Stomach (tissue), 9 donors: ENCODE measurements around the gene FSTL4. TPM values are rescaled to one million over a fixed set of nuclear protein-coding genes. Genes with fewer than 3 reads are reported as not detected.

Experiments
- DNase-seq, 2 donors: peaks; one replicate each; pipeline versions ENCODE4 v3.0.0 to v3.0.0-alpha.2; 2013 to 2019
- H3K27ac ChIP-seq, 5 donors: fragments of 200-600 bp in 4 of 5; sonication (generic) in 4 of 5; one replicate each; pipeline ENCODE4 v1.5.1; 2013 to 2019; ENCODE audit warnings: mild to moderate bottlenecking in 1 of 5, moderate library complexity in 1 of 5
- H3K27me3 ChIP-seq, 3 donors: fragments of 200-600 bp; sonication (generic); one replicate each; pipeline ENCODE4 v1.5.1; 2017 to 2019; ENCODE audit warnings: mixed run types in 1 of 3
- H3K36me3 ChIP-seq, 4 donors: fragments of 200-600 bp; sonication (generic); 1 replicate in 3 of 4; 2 replicates in 1 of 4; pipeline ENCODE4 v1.5.1; 2016 to 2019
- H3K4me1 ChIP-seq, 4 donors: fragments of 200-600 bp; sonication (generic); one replicate each; pipeline ENCODE4 v1.5.1; 2016 to 2019
- H3K4me3 ChIP-seq, 4 donors: fragments of 200-600 bp; sonication (generic) in 3 of 4; one replicate each; pipeline ENCODE4 v1.5.1; 2016 to 2019; ENCODE audit warnings: mild to moderate bottlenecking in 1 of 4
- H3K9me3 ChIP-seq, 4 donors: fragments of 200-600 bp; sonication (generic); one replicate each; pipeline ENCODE4 v1.5.1; 2016 to 2019
- EP300 ChIP-seq: sonication (generic); formaldehyde crosslinking; IDR thresholded peaks from one replicate; pipeline ENCODE4 v1.6.1; 2017; ENCODE audit warnings: antibody characterized with exemption
- POLR2A ChIP-seq, 4 donors: fragments of 450-650 bp; IDR thresholded peaks; one replicate each; pipeline ENCODE4 v1.6.1; 2016; ENCODE audit warnings: antibody characterized with exemption in 4 of 4, control low read depth in 2 of 4, mild to moderate bottlenecking in 1 of 4, moderate library complexity in 1 of 4
- POLR2AphosphoS5 ChIP-seq, 3 donors: sonication (generic); formaldehyde crosslinking; IDR thresholded peaks; one replicate each; pipeline ENCODE4 v1.6.1; 2016; ENCODE audit warnings: antibody characterized with exemption in 3 of 3
- WGBS, 5 donors: extraction: QIAGEN DNeasy Blood & Tissue Kit in 3 of 5; methylation state at CpG; one replicate each; pipeline versions ENCODE4 v1.1.5 to v1.1.7; 2013 to 2018; 5-methylcytosine and 5-hydroxymethylcytosine counted together
- intact Hi-C: fragments of 100-400 bp; cut with DNase I; formaldehyde crosslinking; loops from one replicate; pipeline ENCODE4 v1.15.1; 2023; ENCODE audit warnings: low total_unique reads
- polyA plus RNA-seq, 3 donors: library from polyadenylated mRNA; stranded (reverse); fragments of 200-250 nt; gene quantifications; one replicate each; pipeline ENCODE4 v1.2.3, GENCODE V29; 2013
- total RNA-seq, 5 donors: library from RNA; depleted of rRNA; stranded (reverse); fragments of >200 nt; gene quantifications; one replicate each; pipeline versions ENCODE4 v1.1.0 to v1.2.3, GENCODE V29; 2014 to 2016
- TF ChIP-seq, protein P1 (sequence below), 7 experiments: fragments of 450-650 bp in 4 of 7; fragments of 200-600 bp in 3 of 7; sonication (generic) in 3 of 7; IDR thresholded peaks; one replicate each; pipeline ENCODE4 v1.5.1; 2016 to 2019; ENCODE audit warnings: antibody characterized with exemption in 7 of 7, control low read depth in 2 of 7, mild to moderate bottlenecking in 1 of 7
- donor health status: healthy with polysubstance abuse.
- donor health status: Bipolar disorder and iron deficiency.
- donor health status: healthy.

Gene FSTL4
- total and polyA plus RNA-seq, 8 donors: 0.37 to 0.55 TPM; not detected in 6

DNA sequence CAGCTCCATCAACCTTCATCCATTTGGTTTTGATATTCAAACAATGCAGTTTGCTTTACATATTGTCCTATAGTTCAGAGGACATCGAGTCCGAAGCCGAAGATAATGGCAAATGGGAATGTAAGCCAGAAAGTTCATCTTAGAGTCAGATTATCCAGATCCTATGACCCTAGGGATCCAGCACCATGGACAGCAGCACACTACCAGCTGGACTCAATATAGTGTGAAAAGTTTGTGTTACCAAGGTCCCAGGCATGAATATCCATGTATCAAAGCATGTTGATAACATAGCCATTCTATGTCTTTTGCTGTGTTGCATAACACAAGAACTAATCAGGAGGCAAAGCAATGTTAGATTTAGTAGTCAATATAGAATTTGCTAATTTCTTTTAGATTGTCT, 46.3 kb downstream of the FSTL4 start:
- H3K27ac ChIP-seq: no peak overlapping the region
- WGBS, 5 donors: 51 to 73% (median 59%) methylated on average over 3 of the region's 3 CpGs
- no peaks in the 10 kb centered on the region for H3K4me1 ChIP-seq
- no peak overlapping the region for H3K4me3 ChIP-seq
- H3K36me3 ChIP-seq: no peaks in the 10 kb centered on the region
- DNase-seq: peak in 1 of 2 donors; percentile 76
- H3K27me3 ChIP-seq: peaks cover 0 to 10% (median 0%) of the 10 kb centered on the region in 3 donors
- intact Hi-C loops: no loop called here
- peaks cover 0 to 4% (median under 1%) of the 10 kb centered on the region in 4 donors for H3K9me3 ChIP-seq
- TF ChIP-seq, protein P1, sequence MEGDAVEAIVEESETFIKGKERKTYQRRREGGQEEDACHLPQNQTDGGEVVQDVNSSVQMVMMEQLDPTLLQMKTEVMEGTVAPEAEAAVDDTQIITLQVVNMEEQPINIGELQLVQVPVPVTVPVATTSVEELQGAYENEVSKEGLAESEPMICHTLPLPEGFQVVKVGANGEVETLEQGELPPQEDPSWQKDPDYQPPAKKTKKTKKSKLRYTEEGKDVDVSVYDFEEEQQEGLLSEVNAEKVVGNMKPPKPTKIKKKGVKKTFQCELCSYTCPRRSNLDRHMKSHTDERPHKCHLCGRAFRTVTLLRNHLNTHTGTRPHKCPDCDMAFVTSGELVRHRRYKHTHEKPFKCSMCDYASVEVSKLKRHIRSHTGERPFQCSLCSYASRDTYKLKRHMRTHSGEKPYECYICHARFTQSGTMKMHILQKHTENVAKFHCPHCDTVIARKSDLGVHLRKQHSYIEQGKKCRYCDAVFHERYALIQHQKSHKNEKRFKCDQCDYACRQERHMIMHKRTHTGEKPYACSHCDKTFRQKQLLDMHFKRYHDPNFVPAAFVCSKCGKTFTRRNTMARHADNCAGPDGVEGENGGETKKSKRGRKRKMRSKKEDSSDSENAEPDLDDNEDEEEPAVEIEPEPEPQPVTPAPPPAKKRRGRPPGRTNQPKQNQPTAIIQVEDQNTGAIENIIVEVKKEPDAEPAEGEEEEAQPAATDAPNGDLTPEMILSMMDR (IDR thresholded peaks at IDR 0.05): no peak
- TF ChIP-seq POLR2AphosphoS5 (IDR thresholded peaks at IDR 0.05) (no peak), EP300 (no peak), POLR2A (IDR thresholded peaks at IDR 0.05) (no peak)

DNA sequence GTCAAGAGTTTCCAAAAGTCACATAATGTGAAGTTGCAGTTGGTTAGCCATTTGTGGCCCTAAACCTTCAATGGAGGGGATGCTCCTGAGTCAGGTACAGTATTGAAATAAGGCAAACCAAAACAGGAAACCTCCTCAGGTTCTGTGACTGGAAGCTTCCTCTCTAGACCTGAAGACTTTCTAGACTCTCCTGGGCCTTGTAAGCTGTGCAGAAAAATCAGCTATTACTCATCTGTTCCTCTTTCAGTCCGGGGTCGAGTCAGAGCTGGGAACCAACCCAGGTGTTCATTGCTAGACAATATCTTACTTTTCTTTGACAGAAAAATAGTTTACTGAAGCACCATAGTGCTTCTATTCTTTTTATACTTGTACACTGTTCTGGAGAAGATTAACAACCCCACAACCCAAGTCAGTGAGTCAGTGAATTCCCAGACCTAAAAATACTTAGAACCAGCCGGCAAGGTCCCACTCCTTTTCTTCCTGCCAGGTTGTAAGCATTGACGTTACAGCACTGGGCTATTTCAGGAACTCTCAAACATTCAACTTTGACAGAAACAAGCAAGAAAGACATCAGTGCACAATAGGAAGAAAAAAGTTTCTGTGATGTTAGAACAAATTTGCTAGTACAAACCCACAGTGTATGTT, 47.3 kb downstream of the FSTL4 start:
- no peak for DNase-seq
- H3K4me3 ChIP-seq: no peak overlapping the region
- H3K27ac ChIP-seq: no peak overlapping the region
- H3K9me3 ChIP-seq: peaks cover 0 to 4% (median 0%) of the 10 kb centered on the region in 4 donors
- H3K27me3 ChIP-seq: peaks cover 0 to 10% (median 0%) of the 10 kb centered on the region in 3 donors
- H3K36me3 ChIP-seq: no peaks in the 10 kb centered on the region
- intact Hi-C loops: no loop called here
- no peaks in the 10 kb centered on the region for H3K4me1 ChIP-seq
- TF ChIP-seq POLR2A (IDR thresholded peaks at IDR 0.05): no peak
- TF ChIP-seq EP300: no peak
- TF ChIP-seq, protein P1 (IDR thresholded peaks at IDR 0.05): no peak
- no peak for TF ChIP-seq POLR2AphosphoS5 (IDR thresholded peaks at IDR 0.05)
- WGBS, 5 donors: 62 to 76% (median 70%) methylated on average over 4 of the region's 4 CpGs

- WGBS, 5 donors: 71 to 79% (median 77%) methylated on average over 10 of the region's 10 CpGs
- Histone ChIP-seq H3K9me3 (no peaks in the 10 kb centered on the region), H3K4me1 (no peaks in the 10 kb centered on the region), H3K27me3 (peaks cover 0 to 15% (median 4%) of the 10 kb centered on the region in 3 donors), H3K4me3 (no peak overlapping the region), H3K27ac (no peak overlapping the region), H3K36me3 (no peaks in the 10 kb centered on the region)
- no peak for DNase-seq
- intact Hi-C loops: no loop called here
- TF ChIP-seq POLR2A (IDR thresholded peaks at IDR 0.05) (no peak), EP300 (no peak), POLR2AphosphoS5 (IDR thresholded peaks at IDR 0.05) (no peak)
- TF ChIP-seq, protein P1 (IDR thresholded peaks at IDR 0.05): no peak
Measured at GRCh38 chr5:133562554-133562953, 49.8 kb downstream of the FSTL4 start.

DNA sequence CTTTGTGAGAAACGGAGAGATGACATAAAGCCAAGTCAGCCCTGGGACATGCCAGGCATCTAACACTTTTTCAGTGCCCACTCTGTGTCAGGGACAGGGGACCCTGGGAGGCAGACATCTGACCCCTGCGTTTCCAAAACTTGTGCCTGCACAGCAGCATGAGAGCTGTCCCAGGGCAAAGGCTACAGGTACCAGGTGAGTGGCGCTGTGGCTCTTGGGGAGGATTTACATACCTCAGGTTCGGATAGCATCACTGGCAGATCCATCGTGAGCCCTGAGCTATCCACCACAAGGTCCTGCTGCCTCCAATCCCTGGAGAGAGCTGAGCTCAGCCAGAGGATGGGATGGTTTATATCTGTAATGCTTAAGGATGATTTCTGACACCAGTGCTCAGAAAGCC, 52.4 kb downstream of the FSTL4 start:
- DNase-seq: no peak
- no peak overlapping the region for H3K27ac ChIP-seq
- no peaks in the 10 kb centered on the region for H3K4me1 ChIP-seq
- no peaks in the 10 kb centered on the region for H3K9me3 ChIP-seq
- TF ChIP-seq EP300 (no peak), POLR2A (IDR thresholded peaks at IDR 0.05) (no peak), POLR2AphosphoS5 (IDR thresholded peaks at IDR 0.05) (no peak)
- TF ChIP-seq, protein P1 (IDR thresholded peaks at IDR 0.05): no peak
- 49 to 61% (median 56%) methylated on average over 4 to 5 of the region's 5 CpGs for WGBS, 5 donors
- intact Hi-C loops: no loop called here
- H3K36me3 ChIP-seq: no peaks in the 10 kb centered on the region
- no peak overlapping the region for H3K4me3 ChIP-seq
- peaks cover 0 to 18% (median 11%) of the 10 kb centered on the region in 3 donors for H3K27me3 ChIP-seq
